IPS DF 6.9 (cell line): ENCODE results near the gene ATCAY.

Experiments
- DNase-seq: peaks from one replicate; pipeline ENCODE4 v3.0.0-alpha.2; 2013; ENCODE audit warnings: low read depth, low spot score
- H3K27ac ChIP-seq: one replicate; pipeline ENCODE4 v1.5.1; 2013; ENCODE audit warnings: low read length, control low read depth
- H3K27me3 ChIP-seq: 2 replicates; pipeline ENCODE4 v1.6.1; 2013; ENCODE audit warnings: mild to moderate bottlenecking, low read length; ENCODE audit not compliant: control insufficient read depth, insufficient read depth
- H3K36me3 ChIP-seq: 2 replicates; pipeline ENCODE4 v1.6.1; 2013; ENCODE audit warnings: low read length; ENCODE audit not compliant: control insufficient read depth, insufficient read depth
- H3K4me1 ChIP-seq: 2 replicates; pipeline ENCODE4 v1.6.1; 2013; ENCODE audit warnings: low read length; ENCODE audit not compliant: control insufficient read depth, insufficient read depth
- H3K4me3 ChIP-seq: 2 replicates; pipeline ENCODE4 v1.5.1; 2013; ENCODE audit warnings: mild to moderate bottlenecking, low read length
- H3K9me3 ChIP-seq: 2 replicates; pipeline ENCODE4 v1.6.1; 2013; ENCODE audit warnings: low read length, inconsistent platforms; ENCODE audit not compliant: control insufficient read depth, insufficient read depth
- WGBS: extraction: QIAGEN DNeasy Blood & Tissue Kit; methylation state at CpG from one replicate; pipeline ENCODE4 v1.1.7; 2013; ENCODE audit warnings: mixed read lengths, missing lambda C conversion rate; ENCODE audit not compliant: insufficient read length, insufficient coverage; 5-methylcytosine and 5-hydroxymethylcytosine counted together

The ATCAY gene

GRCh38 chr19:3880471-3881271 lies at the start of gene ATCAY:
Gene ATCAY, plus strand, starts transcription at chr19:3880685. Its CDS starts 5,083 bp downstream, at chr19:3885768.
- H3K36me3 ChIP-seq, result peaks cover 2% of the 10 kb centered on the region; the same call in 1 of the 2 replicates
- DNase-seq, result no peak
- no peak within 1 kb of the TSS for H3K27ac ChIP-seq
- no peaks in the 10 kb centered on the region for H3K27me3 ChIP-seq
- H3K4me3 ChIP-seq, result peak within 1 kb of the TSS; percentile 55
- H3K4me1 ChIP-seq, result no peaks in the 10 kb centered on the region
- WGBS, result no CpG with 5 or more reads among the region's 49 CpGs
- H3K9me3 ChIP-seq, result no peaks in the 10 kb centered on the region

DNA sequence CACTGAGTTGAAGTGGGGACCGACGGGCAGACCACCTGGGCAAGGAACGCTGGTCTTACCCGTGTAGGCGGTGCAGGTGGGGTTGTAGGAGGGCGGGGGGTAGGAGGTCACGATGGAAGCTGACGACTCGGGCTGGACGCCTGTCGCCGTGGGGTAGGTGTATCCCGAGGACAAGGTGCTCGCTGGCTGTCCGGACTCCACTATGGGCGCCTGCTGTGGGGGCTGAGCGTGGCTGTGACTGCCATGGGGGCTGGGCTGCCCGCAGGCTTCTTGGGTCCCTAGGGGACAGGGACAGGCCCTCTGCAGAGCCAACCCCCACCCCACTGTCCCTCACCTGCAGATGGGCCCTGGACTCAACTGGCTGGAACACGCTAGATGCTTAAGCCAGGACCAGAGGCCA lies 48.9 kb upstream of the ATCAY start:
- H3K4me3 ChIP-seq, result no peak overlapping the region
- DNase-seq, result no peak
- WGBS, result no CpG with 5 or more reads among the region's 19 CpGs
- no peaks in the 10 kb centered on the region for H3K36me3 ChIP-seq
- no peaks in the 10 kb centered on the region for H3K27me3 ChIP-seq
- H3K9me3 ChIP-seq, result no peaks in the 10 kb centered on the region
- H3K4me1 ChIP-seq, result no peaks in the 10 kb centered on the region; the same call in 1 of the 2 replicates
- no peak overlapping the region for H3K27ac ChIP-seq

DNA sequence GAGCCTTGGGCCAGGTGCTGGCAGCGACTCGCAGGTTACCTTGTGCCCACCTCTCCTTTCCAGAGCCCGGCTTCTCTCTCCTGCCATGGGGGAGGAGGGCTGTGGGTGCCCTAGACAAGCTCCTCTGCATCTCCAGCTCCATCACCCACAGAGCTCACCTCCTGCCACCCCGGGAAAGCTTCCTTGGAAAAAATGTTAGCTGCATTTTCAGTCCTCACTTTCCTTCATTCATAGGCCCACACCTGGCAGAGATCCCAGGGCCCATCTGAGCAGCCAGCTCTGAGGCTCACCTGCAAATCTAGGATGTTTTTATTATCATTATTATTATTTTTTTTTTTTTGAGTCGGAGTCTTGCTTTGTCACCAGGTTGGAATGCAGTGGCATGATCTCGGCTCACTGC lies 48.5 kb upstream of the ATCAY start:
- no peaks in the 10 kb centered on the region for H3K9me3 ChIP-seq
- no peak overlapping the region for H3K27ac ChIP-seq
- H3K27me3 ChIP-seq, result no peaks in the 10 kb centered on the region
- H3K36me3 ChIP-seq, result no peaks in the 10 kb centered on the region
- WGBS, result no CpG with 5 or more reads among the region's 6 CpGs
- DNase-seq, result no peak
- H3K4me3 ChIP-seq, result no peak overlapping the region
- no peaks in the 10 kb centered on the region; the same call in 1 of the 2 replicates for H3K4me1 ChIP-seq

DNA sequence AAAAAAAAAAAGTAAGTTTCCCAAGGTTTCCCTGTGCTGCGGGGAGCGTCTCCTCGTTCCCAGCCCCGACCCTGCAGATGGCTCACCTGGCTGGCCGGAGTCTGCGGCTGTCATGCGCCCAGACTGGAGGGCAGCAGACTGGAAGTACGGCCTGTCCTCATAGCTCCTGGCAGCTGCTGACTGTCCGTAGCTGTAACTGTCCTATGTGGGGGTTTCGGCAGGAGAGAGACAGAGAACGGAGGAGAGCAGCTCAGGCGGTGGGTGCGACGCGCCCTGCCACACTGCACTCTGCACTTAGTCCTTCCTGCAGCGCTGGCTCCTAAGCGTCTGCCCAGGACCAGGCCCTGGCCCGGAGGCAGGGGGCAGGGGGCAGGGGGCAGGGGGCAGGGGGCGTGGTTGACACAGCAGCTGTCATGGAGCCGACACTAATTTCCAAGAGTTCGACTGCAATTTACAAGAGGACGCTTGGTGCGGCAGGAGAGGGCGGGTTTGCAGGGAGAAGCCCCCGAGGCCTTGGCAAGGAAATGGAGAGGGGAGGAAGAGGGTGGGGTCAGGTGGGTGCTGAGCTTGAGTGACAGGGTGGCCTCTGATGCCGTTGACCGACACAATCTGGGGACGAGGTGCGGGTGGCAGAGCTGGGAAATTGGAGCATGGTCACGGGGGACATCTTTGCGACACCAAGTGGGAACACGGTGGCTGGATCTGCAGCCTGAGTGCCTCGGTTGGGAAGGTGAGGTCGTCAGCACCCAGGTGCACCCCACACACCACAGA lies 46.7 kb upstream of the ATCAY start:
- Histone ChIP-seq H3K9me3 (no peaks in the 10 kb centered on the region), H3K4me3 (no peak overlapping the region), H3K27ac (no peak overlapping the region), H3K27me3 (no peaks in the 10 kb centered on the region), H3K4me1 (no peaks in the 10 kb centered on the region), H3K36me3 (no peaks in the 10 kb centered on the region)
- WGBS, result no CpG with 5 or more reads among the region's 34 CpGs
- DNase-seq, result no peak

GRCh38 chr19:3834349-3835054 lies 46.0 kb upstream of the ATCAY start:
- Histone ChIP-seq H3K36me3 (no peaks in the 10 kb centered on the region), H3K4me1 (no peaks in the 10 kb centered on the region), H3K9me3 (no peaks in the 10 kb centered on the region), H3K27me3 (no peaks in the 10 kb centered on the region), H3K4me3 (no peak overlapping the region), H3K27ac (no peak overlapping the region)
- WGBS, result no CpG with 5 or more reads among the region's 35 CpGs
- no peak for DNase-seq

DNA sequence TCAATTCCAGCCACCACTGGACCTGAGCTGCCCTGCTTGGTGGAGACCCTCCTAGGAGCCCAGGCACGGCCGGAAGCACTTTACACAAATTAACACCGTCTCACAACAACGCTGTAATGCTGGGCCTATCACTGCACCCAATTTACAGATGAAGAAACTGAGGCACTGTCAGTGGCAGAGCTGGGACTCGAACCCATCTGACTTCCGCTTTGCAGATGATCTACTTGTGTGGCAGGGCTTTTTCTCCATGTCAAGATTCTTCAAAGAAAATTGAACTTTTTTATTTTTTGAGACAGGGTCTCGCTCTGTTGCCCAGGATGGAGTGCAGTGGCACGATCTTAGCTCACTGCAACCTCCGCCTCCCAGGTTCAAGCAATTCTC lies 45.4 kb upstream of the ATCAY start:
- Histone ChIP-seq H3K27ac (no peak overlapping the region), H3K36me3 (no peaks in the 10 kb centered on the region), H3K4me1 (no peaks in the 10 kb centered on the region), H3K9me3 (no peaks in the 10 kb centered on the region), H3K27me3 (no peaks in the 10 kb centered on the region), H3K4me3 (no peak overlapping the region)
- WGBS, result no CpG with 5 or more reads among the region's 9 CpGs
- no peak for DNase-seq

DNA sequence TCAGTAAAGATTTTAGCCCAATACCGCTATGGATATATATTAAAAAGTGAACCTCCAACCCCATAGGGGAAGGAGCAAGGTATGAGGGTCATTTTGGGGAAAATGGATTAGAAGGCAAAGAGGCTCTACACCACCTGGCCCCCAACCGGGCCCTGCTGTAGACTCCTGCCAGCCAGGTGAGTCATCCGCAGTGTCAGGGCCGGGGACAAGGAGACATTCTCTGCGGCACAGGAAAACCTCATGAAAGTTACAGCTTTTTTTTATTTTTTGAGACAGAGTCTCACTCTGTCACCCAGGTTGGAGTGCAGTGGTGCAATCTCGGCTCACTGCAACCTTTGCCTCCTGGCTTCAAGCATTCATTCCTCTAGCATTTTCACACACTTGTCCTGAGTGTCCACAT lies 43.6 kb upstream of the ATCAY start:
- H3K4me3 ChIP-seq, result no peak overlapping the region
- H3K36me3 ChIP-seq, result no peaks in the 10 kb centered on the region
- no CpG with 5 or more reads among the region's 6 CpGs for WGBS
- H3K27ac ChIP-seq, result no peak overlapping the region
- H3K9me3 ChIP-seq, result no peaks in the 10 kb centered on the region
- no peak for DNase-seq
- H3K27me3 ChIP-seq, result no peaks in the 10 kb centered on the region
- no peaks in the 10 kb centered on the region for H3K4me1 ChIP-seq

DNA sequence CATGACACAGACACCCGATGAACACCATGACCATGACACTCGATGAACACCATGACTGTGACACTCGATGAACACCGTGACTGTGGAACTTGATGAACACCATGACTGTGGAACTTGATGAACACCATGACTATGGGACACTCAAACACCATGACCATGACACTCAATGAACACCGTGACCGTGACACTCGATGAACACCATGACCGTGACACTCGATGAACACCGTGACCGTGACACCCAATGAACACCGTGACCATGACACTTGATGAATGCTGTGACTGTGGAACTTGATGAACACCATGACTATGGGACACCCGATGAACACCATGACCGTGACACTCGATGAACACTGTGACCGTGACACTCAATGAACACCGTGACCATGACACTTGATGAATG lies 43.2 kb upstream of the ATCAY start:
- Histone ChIP-seq H3K27ac (no peak overlapping the region), H3K36me3 (no peaks in the 10 kb centered on the region), H3K4me3 (no peak overlapping the region), H3K4me1 (no peaks in the 10 kb centered on the region), H3K9me3 (no peaks in the 10 kb centered on the region), H3K27me3 (no peaks in the 10 kb centered on the region)
- DNase-seq, result no peak
- WGBS, result no CpG with 5 or more reads among the region's 17 CpGs

DNA sequence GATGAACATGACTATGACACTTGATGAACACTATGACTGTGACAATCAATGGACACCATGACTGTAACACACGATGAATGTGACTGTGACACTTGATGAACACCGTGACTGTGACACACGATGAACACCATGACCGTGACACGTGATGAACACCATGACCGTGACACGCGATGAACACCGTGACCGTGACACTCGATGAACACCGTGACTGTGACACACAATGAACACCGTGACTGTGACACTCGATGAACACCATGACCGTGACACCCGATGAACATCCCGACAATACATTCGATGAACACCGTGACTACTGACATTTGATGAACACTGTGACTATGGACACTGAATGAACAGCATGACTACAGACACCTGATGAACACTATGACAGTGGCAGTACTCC lies 42.6 kb upstream of the ATCAY start:
- no peaks in the 10 kb centered on the region for H3K4me1 ChIP-seq
- H3K36me3 ChIP-seq, result no peaks in the 10 kb centered on the region
- no peaks in the 10 kb centered on the region for H3K9me3 ChIP-seq
- no peaks in the 10 kb centered on the region for H3K27me3 ChIP-seq
- DNase-seq, result no peak
- no CpG with 5 or more reads among the region's 19 CpGs for WGBS
- no peak overlapping the region for H3K27ac ChIP-seq
- H3K4me3 ChIP-seq, result no peak overlapping the region

DNA sequence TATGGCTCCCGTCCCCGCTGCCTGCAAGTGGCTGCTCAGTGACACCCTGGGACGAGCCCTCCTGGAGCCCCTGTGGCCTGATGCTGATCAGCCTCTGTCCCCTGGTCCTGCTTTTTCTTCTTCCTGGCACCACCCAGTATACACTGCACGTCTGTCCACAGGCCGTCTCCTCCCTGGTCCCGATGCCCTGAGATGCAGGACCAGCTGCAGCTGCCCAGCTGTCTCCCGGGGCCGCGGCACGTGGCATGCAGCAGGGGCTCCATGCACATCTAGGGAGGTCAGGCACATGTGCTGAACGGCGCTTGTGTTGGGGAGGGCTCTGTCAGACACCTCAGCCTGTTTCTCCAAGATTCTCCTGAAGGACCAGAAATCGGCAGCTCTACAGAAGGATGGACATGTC lies 41.8 kb upstream of the ATCAY start:
- Histone ChIP-seq H3K4me1 (no peaks in the 10 kb centered on the region), H3K27ac (no peak overlapping the region), H3K4me3 (no peak overlapping the region), H3K36me3 (no peaks in the 10 kb centered on the region), H3K27me3 (no peaks in the 10 kb centered on the region), H3K9me3 (no peaks in the 10 kb centered on the region)
- no peak for DNase-seq
- WGBS, result no CpG with 5 or more reads among the region's 13 CpGs
